Kidney (tissue), 14 donors: ENCODE data around the gene FRMD4A. TPM values are rescaled to one million over a fixed set of nuclear protein-coding genes. Genes with fewer than 3 reads are reported as not detected.

Experiments
- DNase-seq, 5 donors: peaks; one replicate each; pipeline ENCODE4 v3.0.0-alpha.2; 2013 to 2020
- FAIRE-seq: peaks from 2 replicates; lab custom pipeline; 2012; peaks lifted over from hg19 to GRCh38; lab: Jason Lieb, UNC
- H3K27ac ChIP-seq, 2 donors: one replicate each; pipeline ENCODE4 v1.7.0; 2013; ENCODE audit warnings: low read depth in 2 of 2, low read length in 2 of 2, inconsistent platforms in 1 of 2
- H3K27me3 ChIP-seq: one replicate; pipeline ENCODE4 v1.7.1; 2013; ENCODE audit warnings: low read length, inconsistent platforms; ENCODE audit not compliant: control insufficient read depth, insufficient read depth
- H3K36me3 ChIP-seq, 3 donors: one replicate each; pipeline versions ENCODE4 v1.7.0 to v1.7.1; 2013; ENCODE audit warnings: low read length in 3 of 3, control low read depth in 1 of 3, inconsistent platforms in 1 of 3; ENCODE audit not compliant: insufficient read depth in 3 of 3, control insufficient read depth in 2 of 3
- H3K4me1 ChIP-seq, 3 donors: one replicate each; pipeline versions ENCODE4 v1.7.0 to v1.7.1; 2013; ENCODE audit warnings: low read length in 3 of 3, inconsistent platforms in 1 of 3, low read depth in 1 of 3; ENCODE audit not compliant: control insufficient read depth in 2 of 3, insufficient read depth in 2 of 3
- H3K4me3 ChIP-seq, 3 donors: one replicate each; pipeline versions ENCODE4 v1.7.0 to v1.8.1; 2013; ENCODE audit warnings: low read length in 3 of 3, control low read depth in 1 of 3, inconsistent platforms in 1 of 3
- H3K9ac ChIP-seq, 3 donors: one replicate each; pipeline versions ENCODE4 v1.7.0 to v1.7.1; 2013; ENCODE audit warnings: low read length in 3 of 3, control low read depth in 1 of 3, inconsistent platforms in 1 of 3
- H3K9me3 ChIP-seq, 3 donors: one replicate each; pipeline versions ENCODE4 v1.7.0 to v1.7.1; 2013; ENCODE audit warnings: low read length in 3 of 3, control low read depth in 1 of 3, inconsistent platforms in 1 of 3; ENCODE audit not compliant: control insufficient read depth in 2 of 3, insufficient read depth in 1 of 3
- CTCF ChIP-seq: IDR thresholded peaks from 3 replicates; pipeline ENCODE4 v1.5.1; 2012; ENCODE audit warnings: mild to moderate bottlenecking, moderate library complexity, borderline replicate concordance; ENCODE audit not compliant: insufficient read depth; ENCODE audit errors: extremely low read depth
- intact Hi-C: fragments of 100-400 bp; cut with DNase I; formaldehyde crosslinking; loops from one replicate; pipeline ENCODE4 v1.11.1; 2022
- polyA plus RNA-seq: library from polyadenylated mRNA; stranded (reverse); fragments of 350-450 nt; fragmentation: Illumina TruSeq; extraction: RNeasy Lipid Tissue Mini Kit (QIAGEN cat#74804); gene quantifications from one replicate; pipeline ENCODE4 v1.2.3, GENCODE V29; 2014; ENCODE audit warnings: low read depth, low replicate concordance; ENCODE audit not compliant: insufficient read depth
- total RNA-seq: library from RNA; stranded (reverse); fragmentation: NEBNext Ultra II Directional; extraction: Animal tissue kit (Norgen Biotek cat#: 25700); gene quantifications from one replicate; pipeline ENCODE4 v1.2.1, GENCODE V29; 2021
- donor health status: control.
- donor health status: control.
- donor health status: control.
- donor health status: control.
- donor health status: control.
- donor health status: DM: yes; HTN: yes; CAD: no.
- donor health status: Normal renal cell carcinoma (clear cell type).

FRMD4A gene
- total and polyA plus RNA-seq, 2 donors from 2014 or later, result 16.0 to 68.2 TPM

GRCh38 chr10:14001298-14002040 lies 329.3 kb downstream of the FRMD4A start:
- DNase-seq, result peak in 1 of 5 donors; percentile 62
- Histone ChIP-seq H3K9ac (no peak overlapping the region), H3K27me3 (no peaks in the 10 kb centered on the region), H3K27ac (no peak overlapping the region), H3K4me1 (no peaks in the 10 kb centered on the region), H3K9me3 (no peaks in the 10 kb centered on the region), H3K4me3 (no peak overlapping the region), H3K36me3 (no peaks in the 10 kb centered on the region)
- no peak for TF ChIP-seq CTCF
- intact Hi-C loops, result no loop called here
- FAIRE-seq, result no peak

GRCh38 chr10:13998163-13998835 lies 332.4 kb downstream of the FRMD4A start:
- no peaks in the 10 kb centered on the region for H3K36me3 ChIP-seq
- no peaks in the 10 kb centered on the region for H3K9me3 ChIP-seq
- H3K4me3 ChIP-seq, result no peak overlapping the region
- no peak for TF ChIP-seq CTCF
- peaks cover 0 to 2% (median 1%) of the 10 kb centered on the region in 3 donors for H3K4me1 ChIP-seq
- DNase-seq (no peak), FAIRE-seq (no peak)
- H3K9ac ChIP-seq, result no peak overlapping the region
- intact Hi-C loops, result no loop called here
- H3K27me3 ChIP-seq, result no peaks in the 10 kb centered on the region
- H3K27ac ChIP-seq, result no peak overlapping the region

GRCh38 chr10:13997650-13998049 lies 333.1 kb downstream of the FRMD4A start:
- Histone ChIP-seq H3K27me3 (no peaks in the 10 kb centered on the region), H3K9me3 (no peaks in the 10 kb centered on the region), H3K9ac (no peak overlapping the region), H3K4me3 (no peak overlapping the region), H3K4me1 (peaks cover 0 to 4% (median 2%) of the 10 kb centered on the region in 3 donors), H3K36me3 (no peaks in the 10 kb centered on the region), H3K27ac (no peak overlapping the region)
- intact Hi-C loops, result no loop called here
- no peak for DNase-seq
- no peak for FAIRE-seq
- TF ChIP-seq CTCF, result no peak
